Psoas muscle (tissue), 8 donors: ENCODE measurements around the gene THAP7. TPM values are rescaled to one million over a fixed set of nuclear protein-coding genes. Genes with fewer than 3 reads are reported as not detected.
"Not testable (repeated sequence)": the region's sequence is repeated elsewhere in the genome, so short reads cannot be mapped to it uniquely, and the experiment has no call there.

Source experiments
- ATAC-seq, 4 donors: fragments of 200-7000 bp; cut with Tn5 transposase; one replicate each; pipeline ENCODE4 v1.9.1; 2020; ENCODE audit warnings: moderate library complexity in 3 of 4, mild to moderate bottlenecking in 2 of 4
- DNase-seq, 2 donors: peaks; one replicate each; pipeline ENCODE4 v3.0.0-alpha.2; 2020
- H3K27ac ChIP-seq: fragments of 200-600 bp; one replicate; pipeline ENCODE4 v1.8.0; 2022
- H3K27me3 ChIP-seq, 3 donors: fragments of 200-600 bp in 1 of 3; one replicate each; pipeline versions ENCODE4 v1.6.1 to v1.8.0; 2013 to 2022; ENCODE audit warnings: low read length in 2 of 3, mild to moderate bottlenecking in 2 of 3, moderate library complexity in 1 of 3; ENCODE audit not compliant: insufficient read depth in 3 of 3
- H3K36me3 ChIP-seq, 2 donors: fragments of 200-600 bp in 1 of 2; one replicate each; pipeline versions ENCODE4 v1.6.1 to v1.8.0; 2013 to 2022; ENCODE audit warnings: low read depth in 1 of 2, mild to moderate bottlenecking in 1 of 2, moderate library complexity in 1 of 2; ENCODE audit not compliant: insufficient read depth in 1 of 2
- H3K4me1 ChIP-seq: fragments of 200-600 bp; one replicate; pipeline ENCODE4 v1.8.0; 2022
- H3K4me3 ChIP-seq: fragments of 200-600 bp; one replicate; pipeline ENCODE4 v1.8.0; 2022; ENCODE audit warnings: mild to moderate bottlenecking
- H3K9me3 ChIP-seq: fragments of 200-600 bp; one replicate; pipeline ENCODE4 v1.8.0; 2022
- WGBS, 3 donors: extraction: QIAGEN DNeasy Blood & Tissue Kit; methylation state at CpG; one replicate each; pipeline versions ENCODE4 v1.1.6 to v1.1.7; 2013; 5-methylcytosine and 5-hydroxymethylcytosine counted together
- intact Hi-C, 2 donors: fragments of 100-400 bp; cut with DNase I; formaldehyde crosslinking; loops; one replicate each; pipeline versions ENCODE4 v1.11.0 to v1.14.2; 2022
- polyA plus RNA-seq, 3 donors: library from polyadenylated mRNA; stranded (reverse); fragments of 200-250 nt; gene quantifications; one replicate each; pipeline ENCODE4 v1.2.3, GENCODE V29; 2013
- total RNA-seq, 4 donors: library from RNA; stranded (reverse); fragmentation: NEBNext Ultra II Directional in 2 of 4; extraction: Animal tissue kit (Norgen Biotek cat#: 25700) in 2 of 4; gene quantifications; one replicate each; pipeline versions ENCODE4 v1.2.1 to v1.2.4, GENCODE V29; 2021 to 2023
- TF ChIP-seq, protein P1 (sequence below): fragments of 200-600 bp; IDR thresholded peaks from one replicate; pipeline ENCODE4 v1.8.0; 2022; ENCODE audit warnings: antibody characterized with exemption
- donor health status: healthy with polysubstance abuse.
- donor health status: DM: no; HTN: no; CAD: no; lungs with moderate emphysema.
- donor health status: Bipolar disorder and iron deficiency.
- donor health status: healthy.
- donor health status: DM: yes; HTN: yes; CAD: no.
- donor health status: DM: no; HTN: no; CAD: no.
- donor health status: DM: no; HTN: no; CAD: no.
- donor health status: DM: yes; HTN: yes; CAD: no.

THAP7 gene
- total and polyA plus RNA-seq, 7 donors: 25.2 to 67.5 (median 39.2) TPM

- 69 to 75% (median 71%) methylated on average over 14 of the region's 14 CpGs for WGBS, 3 donors
- TF ChIP-seq, protein P1, sequence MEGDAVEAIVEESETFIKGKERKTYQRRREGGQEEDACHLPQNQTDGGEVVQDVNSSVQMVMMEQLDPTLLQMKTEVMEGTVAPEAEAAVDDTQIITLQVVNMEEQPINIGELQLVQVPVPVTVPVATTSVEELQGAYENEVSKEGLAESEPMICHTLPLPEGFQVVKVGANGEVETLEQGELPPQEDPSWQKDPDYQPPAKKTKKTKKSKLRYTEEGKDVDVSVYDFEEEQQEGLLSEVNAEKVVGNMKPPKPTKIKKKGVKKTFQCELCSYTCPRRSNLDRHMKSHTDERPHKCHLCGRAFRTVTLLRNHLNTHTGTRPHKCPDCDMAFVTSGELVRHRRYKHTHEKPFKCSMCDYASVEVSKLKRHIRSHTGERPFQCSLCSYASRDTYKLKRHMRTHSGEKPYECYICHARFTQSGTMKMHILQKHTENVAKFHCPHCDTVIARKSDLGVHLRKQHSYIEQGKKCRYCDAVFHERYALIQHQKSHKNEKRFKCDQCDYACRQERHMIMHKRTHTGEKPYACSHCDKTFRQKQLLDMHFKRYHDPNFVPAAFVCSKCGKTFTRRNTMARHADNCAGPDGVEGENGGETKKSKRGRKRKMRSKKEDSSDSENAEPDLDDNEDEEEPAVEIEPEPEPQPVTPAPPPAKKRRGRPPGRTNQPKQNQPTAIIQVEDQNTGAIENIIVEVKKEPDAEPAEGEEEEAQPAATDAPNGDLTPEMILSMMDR: no peak
- intact Hi-C loops: loop anchor here in 1 of 2 donors (5.0 kb wide), 1 partner anchor 40 kb away; no protein-coding TSS in a partner anchor
- Histone ChIP-seq H3K36me3 (peaks cover 0 to 9% of the 10 kb centered on the region in 2 donors), H3K4me3 (no peak overlapping the region), H3K9me3 (no peaks in the 10 kb centered on the region), H3K27me3 (no peaks in the 10 kb centered on the region), H3K27ac (no peak overlapping the region), H3K4me1 (peaks cover 12% of the 10 kb centered on the region)
- ATAC-seq (no peak), DNase-seq (no peak)
Observed at GRCh38 chr22:21012446-21013407, 10.8 kb upstream of the THAP7 start.

DNA sequence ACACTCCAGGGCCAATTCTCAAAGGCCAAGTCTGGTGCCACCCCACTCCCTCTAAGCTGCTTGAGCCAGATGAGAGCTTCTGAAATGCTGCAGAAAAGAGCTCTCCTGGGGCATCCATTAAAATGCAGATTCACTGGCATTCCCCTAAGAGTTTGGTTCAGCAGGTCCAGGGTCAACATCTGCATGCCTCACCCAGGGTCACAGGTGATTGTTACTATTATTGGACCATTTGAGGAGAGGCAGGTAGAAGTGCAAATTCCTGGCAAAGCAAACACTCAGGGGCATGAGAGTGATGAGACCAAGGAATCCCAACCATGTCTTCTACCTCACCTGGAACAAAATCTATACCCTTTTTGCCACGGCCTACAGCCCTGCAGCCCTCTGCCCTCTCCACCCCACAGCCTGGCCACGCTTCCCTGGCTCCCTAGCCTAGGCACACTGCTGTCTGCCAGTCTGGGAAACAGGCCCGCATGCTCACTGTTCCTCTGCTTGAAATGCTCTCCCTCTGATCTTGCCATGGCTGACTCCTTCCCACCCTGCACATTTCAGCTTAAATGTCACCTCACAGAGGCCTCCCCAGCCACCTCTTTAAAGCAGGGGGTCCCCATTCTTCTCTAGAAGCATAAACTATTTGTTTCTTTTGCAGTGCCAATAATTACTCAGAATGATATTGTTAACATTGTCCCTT, 8.7 kb upstream of the THAP7 start:
- H3K27ac ChIP-seq: no peak overlapping the region
- TF ChIP-seq, protein P1: no peak
- no peaks in the 10 kb centered on the region for H3K9me3 ChIP-seq
- peaks cover 12% of the 10 kb centered on the region for H3K4me1 ChIP-seq
- no peaks in the 10 kb centered on the region for H3K36me3 ChIP-seq
- DNase-seq (no peak), ATAC-seq (no peak)
- intact Hi-C loops: loop anchor here in 1 of 2 donors (5.0 kb wide), 1 partner anchor 42 kb away; no protein-coding TSS in a partner anchor
- H3K27me3 ChIP-seq: no peaks in the 10 kb centered on the region
- no peak overlapping the region for H3K4me3 ChIP-seq
- 88 to 96% (median 96%) methylated on average over 3 of the region's 3 CpGs for WGBS, 3 donors

DNA sequence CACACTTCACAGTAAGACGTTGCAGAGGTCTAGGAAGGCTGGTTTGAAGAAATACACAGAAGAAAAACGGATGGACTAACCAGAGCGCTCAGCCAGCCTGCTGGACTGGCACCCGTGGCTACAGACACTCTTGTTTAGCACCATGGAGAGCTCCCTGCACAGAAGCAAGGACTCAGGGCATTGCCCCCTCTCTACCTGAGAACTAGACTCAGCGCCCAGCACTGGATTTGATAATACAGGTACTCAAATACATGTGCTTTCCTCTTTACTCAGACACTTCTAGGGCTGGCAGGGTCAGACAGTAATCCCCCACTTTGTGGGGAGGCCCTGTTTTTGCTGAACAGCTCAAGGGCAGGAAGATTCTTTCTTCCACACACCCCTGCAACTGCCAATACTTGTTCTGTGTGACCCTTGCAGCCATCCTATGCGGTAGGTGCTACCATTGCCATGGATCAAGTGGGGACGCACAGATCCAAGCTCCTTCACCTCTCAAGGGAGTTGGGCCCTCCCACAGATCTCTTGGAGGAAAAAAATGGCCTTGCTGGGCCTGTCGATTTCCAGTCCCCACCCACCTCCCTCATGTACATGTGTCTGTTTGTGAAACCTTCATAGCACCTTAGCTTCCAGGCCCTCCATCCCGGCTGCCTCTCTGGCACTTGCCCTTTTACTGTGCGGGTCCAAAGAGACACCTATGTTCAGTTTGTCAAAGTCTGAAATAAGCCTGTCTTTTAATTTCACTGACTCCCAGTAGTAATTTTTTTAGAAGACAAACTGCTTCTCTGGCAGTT, 7.9 kb upstream of the THAP7 start:
- TF ChIP-seq, protein P1: no peak
- intact Hi-C loops: loop anchor here in 1 of 2 donors (5.0 kb wide), 1 partner anchor 42 kb away; no protein-coding TSS in a partner anchor
- peaks cover 11% of the 10 kb centered on the region for H3K4me1 ChIP-seq
- ATAC-seq: no peak
- no peak for DNase-seq
- H3K9me3 ChIP-seq: no peaks in the 10 kb centered on the region
- 51 to 57% (median 57%) methylated on average over 10 of the region's 10 CpGs for WGBS, 3 donors
- H3K36me3 ChIP-seq: no peaks in the 10 kb centered on the region
- no peak overlapping the region for H3K27ac ChIP-seq
- no peak overlapping the region for H3K4me3 ChIP-seq
- H3K27me3 ChIP-seq: no peaks in the 10 kb centered on the region

- DNase-seq, ATAC-seq, intact Hi-C loops: not testable (repeated sequence)
Observed at GRCh38 chr22:21009208-21009607, 7.3 kb upstream of the THAP7 start.

More at GRCh38 chr22:21009208-21009607, 7.3 kb upstream of the THAP7 start:
- not testable (repeated sequence) for H3K27ac ChIP-seq, H3K4me3 ChIP-seq, H3K36me3 ChIP-seq, H3K27me3 ChIP-seq, H3K9me3 ChIP-seq, H3K4me1 ChIP-seq
- WGBS, 3 donors: 81 to 84% (median 84%) methylated on average over 13 of the region's 13 CpGs
